ENCODE measurements around the gene TMEM41B.

Gene TMEM41B

DNA sequence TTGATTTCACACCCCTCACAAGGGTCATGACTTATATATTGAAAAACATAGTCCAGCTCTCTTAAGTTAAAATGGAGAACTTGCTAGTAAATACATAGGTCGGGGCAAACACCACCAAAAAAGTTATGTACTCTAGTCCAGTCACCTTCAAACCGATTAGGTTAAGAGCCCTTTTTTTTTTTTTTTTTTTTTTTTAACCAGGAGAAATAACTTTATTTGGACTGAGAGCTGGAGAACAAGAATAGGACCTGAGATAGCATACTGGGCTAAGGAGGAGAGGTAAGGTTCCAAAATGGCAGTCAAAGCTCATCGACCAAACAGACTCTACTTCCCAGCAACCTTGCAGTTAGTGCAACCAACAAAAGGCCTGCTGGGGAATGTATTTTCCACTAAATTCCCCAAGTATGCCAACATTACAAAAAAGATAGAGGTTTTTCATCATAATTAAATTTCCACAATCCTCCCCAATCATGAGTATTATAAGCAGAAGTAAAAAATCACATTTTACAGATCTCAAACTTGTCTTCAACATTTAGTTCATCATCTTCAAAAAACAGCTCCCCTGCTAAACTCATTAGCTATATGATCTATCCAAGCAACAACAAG lies 3.8 kb downstream of the TMEM41B start:
- no peak for DNase-seq (ENCODE audit: low read depth in 2 of 2)

DNA sequence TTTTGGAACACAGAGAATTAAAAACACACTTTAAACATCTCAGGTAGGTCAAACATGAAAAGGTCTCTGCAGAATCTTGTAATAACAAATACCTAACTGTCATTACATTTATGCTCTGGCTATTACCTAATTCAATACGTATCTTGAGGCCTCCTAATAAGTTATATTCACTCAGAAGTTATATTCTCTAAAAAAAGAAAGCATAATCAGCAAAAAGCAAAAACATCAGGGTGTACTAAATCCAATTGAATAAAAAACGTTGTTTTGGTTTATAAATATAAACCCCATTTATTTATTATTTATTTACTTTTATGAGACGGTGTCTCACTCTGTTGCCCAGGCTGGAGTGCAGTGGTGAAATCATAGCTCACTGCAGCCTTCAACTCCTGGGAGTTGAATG lies 10.2 kb downstream of the TMEM41B start:
- no peak for DNase-seq (ENCODE audit: low read depth in 2 of 2)

DNA sequence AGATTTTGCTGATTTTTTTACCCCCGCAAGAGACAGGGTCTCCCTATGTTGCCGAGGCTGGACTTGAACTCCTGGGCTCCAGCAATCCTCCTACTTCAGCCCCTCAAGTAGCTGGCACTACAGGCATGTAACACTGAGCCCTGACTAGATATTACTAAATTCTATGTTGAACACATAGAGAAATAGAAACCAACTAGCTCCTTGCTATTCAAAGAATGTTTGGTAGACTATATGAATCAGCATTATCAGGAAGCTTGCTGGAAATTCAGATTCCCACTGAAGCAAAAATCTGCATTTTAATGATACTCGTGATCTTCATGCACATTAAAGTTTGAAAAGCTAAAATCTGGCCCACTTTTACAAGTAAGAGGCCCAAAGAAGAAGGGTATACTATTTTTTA lies 11.9 kb downstream of the TMEM41B start:
- DNase-seq (ENCODE audit: low read depth in 2 of 2), result no peak

DNA sequence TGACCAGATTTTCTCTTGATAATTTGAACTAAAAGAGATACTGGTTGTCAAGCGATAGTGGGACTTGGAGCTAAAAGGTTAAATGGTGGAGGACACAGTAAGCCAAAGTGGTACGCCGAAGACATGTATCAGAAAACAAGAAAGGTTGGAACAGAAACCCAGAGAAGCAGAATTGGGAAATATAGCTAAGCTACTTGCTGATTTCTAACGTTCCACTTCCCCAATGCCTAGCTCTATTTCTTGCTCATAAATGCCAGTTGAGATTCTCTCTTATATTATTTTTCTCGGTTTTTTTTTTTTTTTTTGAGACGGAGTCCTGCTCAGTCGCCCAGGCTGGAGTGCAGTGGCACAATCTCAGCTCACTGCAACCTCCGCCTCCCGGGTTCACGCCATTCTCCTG lies 12.7 kb downstream of the TMEM41B start:
- no peak for DNase-seq (ENCODE audit: low read depth in 2 of 2)

DNA sequence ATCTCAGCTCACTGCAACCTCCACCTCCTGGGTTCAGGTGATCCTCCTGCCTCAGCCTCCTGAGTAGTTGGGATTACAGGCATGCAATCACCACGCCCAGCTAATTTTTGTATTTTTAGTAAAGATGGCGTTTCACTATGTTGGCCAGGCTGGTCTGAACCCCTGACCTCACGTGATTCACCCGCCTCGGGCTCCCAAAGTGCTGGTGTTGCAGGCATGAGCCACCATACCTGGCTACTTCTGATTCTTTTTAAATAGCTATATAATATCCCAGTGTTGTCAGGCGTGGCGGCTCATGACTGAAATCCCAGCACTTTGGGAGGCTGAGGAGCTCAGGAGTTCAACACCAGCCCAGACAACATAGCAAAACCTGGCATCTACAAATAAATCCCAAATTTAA lies 20.7 kb downstream of the TMEM41B start:
- DNase-seq (ENCODE audit: low read depth in 2 of 2), result no peak

DNA sequence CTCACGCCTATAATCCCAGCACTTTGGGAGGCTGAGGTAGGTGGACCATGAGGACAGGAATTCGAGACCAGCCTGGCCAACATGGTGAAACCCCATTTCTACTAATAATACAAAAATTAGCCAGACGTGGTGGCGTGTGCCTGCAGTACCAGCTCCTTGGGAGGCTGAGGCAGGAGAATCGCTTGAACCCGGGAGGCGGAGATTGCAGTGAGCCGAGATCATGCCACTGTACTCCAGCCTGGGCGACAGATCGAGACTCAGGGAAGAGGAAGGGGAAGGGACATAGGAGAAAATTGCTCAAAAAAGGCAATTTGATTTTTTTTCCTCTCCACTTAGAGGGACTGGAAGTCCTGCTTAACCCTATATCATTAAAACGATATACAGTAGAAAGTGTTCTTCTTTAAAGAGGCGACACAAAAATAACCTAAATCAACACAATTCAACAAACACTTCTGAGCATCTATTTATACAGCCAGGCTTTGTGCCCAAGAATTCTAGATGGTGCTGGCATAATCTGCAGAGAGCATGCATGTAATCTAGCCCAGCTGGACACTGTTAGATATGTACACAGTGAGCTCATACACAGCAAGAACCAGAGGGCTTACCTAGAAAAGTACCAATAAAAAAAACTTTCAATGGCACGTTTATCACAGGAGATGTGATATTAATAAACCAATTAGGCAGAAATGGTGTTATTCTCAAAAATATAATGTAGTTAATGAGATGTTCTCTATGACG lies 28.4 kb downstream of the TMEM41B start:
- DNase-seq (ENCODE audit: low read depth in 2 of 2), result no peak

DNA sequence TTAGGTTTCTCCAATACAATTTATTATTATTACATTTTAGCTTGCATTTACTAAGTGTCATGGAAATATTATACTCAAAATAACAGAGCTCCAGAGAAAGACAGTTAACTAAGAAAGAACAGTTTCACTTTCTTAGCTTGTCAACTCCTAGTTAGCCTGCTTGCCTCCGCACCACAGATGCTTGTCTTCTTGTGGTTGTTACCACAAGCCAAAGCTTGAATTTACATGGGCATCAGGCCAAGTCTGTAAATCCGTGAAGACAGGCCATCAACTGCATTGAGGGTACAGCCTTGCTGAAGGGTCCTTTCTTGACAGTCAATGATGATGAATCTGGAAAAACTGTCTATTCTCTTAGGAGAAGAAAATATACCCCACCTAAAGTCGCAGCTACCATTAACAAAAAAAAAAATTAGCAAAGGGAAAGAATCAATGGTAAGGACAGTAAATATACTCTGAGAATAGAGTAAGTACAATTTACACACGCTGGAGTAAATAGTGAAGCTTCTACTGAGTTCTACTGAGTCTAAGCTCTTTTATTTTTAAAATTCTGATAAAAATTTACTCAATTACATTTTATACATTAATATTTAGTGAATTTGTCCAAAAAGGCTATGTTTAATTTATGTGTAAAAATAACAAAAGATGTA lies 33.6 kb downstream of the TMEM41B start:
- peak; percentile 19 to 45 for DNase-seq (ENCODE audit: low read depth in 2 of 2)

DNA sequence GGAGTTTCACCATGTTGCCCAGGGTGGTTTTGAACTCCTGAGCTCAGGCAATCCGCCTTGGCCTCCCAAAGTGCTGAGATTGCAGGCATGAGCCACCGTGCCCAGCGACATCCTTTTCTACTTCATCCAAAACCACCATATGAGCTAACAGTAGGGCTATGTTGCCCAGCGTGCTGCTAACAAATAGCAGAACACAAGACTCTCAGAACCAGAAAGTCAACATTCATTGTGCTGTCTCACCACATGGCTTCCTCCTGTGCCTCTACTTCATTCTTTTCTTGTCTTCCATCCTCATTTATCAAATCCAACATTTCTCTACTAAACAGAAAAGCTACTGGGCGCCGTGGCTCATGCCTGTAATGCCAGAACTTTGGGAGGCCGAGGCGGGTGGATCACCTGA lies 37.2 kb downstream of the TMEM41B start:
- no peak for DNase-seq (ENCODE audit: low read depth in 2 of 2)

DNA sequence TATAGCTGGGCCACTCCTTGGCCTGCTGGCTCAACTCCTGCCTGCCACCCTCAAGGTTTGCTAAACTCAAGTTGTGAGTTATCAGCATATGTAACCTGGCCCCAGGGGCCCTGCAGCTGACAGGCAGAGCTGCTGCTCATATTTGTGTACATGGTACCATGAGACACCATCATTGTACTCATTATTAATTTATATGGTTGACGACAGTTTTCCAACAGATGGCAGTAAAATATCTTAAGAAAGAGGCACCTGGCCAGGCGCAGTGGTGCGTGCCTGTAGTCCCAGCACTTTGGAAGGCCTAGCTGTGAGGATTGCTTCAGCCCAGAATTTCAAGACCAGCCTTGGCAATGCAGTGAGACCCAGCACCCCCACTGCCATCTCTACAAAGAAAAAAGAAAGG lies 37.8 kb downstream of the TMEM41B start:
- no peak for DNase-seq (ENCODE audit: low read depth in 2 of 2)

DNA sequence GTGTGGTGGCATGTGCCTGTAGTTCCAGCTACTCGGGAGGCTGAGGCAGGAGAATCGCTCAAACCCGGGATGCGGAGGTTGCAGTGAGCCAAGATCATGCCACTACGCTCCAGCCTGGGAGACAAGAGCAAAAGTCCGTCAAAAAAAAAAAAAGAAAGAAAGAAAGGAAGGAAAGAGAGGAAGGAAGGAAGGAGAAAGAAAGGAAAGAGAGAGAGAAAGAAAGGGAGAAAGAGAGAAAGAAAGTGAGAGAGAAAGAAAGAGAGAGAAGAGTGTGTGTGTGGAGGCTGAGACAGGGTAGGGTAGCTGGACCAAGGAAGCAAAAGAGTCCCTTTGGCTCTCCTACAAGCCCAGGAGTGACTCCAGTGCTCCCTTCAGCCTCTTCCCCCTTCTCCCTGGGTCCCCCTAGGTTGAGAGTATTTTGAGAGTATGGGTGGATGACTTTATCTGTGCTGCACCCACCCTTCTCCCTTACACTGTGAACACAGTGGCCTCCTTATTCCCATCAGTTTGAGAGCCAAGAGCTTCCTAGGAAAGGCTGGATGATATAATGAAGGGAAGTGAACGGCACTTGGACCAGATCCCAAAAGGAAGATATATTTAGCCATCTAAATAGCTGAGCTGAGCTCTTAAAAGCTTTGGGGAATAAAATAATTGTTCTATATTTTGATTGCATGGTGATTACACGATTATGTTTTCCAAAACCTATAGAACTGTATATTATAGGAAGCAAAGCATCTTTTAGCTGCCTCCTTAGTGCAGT lies 39.7 kb downstream of the TMEM41B start:
- no peak for DNase-seq (ENCODE audit: low read depth in 2 of 2)

DNA sequence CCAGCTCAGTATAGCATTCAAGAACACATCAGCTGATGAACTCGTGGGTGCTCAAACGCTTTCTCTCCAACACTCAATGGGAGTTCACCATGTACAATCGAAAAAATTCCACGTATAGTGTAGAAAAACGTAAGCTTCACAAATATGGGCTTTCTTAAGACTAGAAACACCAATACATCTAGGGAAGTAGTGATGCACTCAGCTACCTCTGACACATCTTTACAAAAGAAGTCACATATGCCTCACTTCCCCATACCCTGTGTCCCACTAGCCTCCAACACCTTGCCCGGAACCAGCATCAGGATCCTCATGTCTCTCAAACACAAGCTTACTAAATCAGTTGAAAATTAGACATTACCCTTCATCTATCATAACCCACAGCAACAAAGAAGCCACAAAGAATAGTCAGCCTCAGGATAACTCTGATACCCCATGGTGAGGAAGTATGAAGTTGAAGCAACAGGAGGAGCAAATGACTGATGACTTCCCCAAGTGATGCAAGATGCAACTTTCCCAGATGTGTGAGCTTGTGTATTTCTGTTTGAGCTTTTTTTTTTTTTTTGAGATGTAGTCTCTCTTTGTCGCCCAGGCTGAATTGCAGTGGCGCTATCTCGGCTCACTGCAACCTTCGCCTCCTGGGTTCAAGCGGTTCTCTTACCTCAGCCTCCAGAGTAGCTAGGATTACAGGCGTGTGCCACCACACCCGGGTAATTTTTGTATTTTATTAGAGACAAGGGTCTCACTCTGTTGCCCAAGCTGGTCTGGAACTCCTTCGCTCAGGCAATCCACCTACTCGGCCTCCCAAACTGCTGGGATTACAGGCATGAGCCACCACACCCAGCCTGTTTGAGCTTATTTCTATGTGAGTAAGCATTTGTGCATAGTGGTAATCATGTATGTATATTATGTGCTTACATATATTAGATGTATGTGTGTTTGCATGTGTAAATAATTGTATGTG lies 40.7 kb downstream of the TMEM41B start:
- no peak for DNase-seq (ENCODE audit: low read depth in 2 of 2)

DNA sequence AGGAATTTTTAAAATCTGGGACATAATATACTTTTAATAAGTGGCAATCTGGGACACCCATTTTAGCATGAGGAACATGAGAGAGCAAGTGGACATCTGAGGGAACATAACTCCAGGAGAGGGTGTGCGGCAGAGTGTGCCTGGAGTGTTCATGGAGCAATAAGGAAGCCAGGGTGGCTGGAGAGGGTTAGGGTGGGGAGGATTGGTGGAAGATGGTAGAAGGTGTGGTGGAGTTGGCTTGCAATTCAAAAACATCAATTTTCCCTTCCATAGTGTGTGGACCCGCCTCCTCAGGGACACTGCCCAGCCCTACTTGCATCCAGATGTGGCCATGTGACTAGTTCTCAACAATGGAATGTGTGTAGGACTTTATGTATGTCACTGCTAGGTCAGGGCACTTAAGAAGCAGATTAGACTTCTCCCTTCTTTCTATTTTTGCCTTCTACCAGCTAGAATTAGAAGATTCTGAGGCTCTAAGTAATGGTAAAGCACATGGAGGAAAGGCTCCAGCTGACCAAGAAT lies 44.8 kb downstream of the TMEM41B start:
- DNase-seq (ENCODE audit: low read depth in 2 of 2), result no peak

DNA sequence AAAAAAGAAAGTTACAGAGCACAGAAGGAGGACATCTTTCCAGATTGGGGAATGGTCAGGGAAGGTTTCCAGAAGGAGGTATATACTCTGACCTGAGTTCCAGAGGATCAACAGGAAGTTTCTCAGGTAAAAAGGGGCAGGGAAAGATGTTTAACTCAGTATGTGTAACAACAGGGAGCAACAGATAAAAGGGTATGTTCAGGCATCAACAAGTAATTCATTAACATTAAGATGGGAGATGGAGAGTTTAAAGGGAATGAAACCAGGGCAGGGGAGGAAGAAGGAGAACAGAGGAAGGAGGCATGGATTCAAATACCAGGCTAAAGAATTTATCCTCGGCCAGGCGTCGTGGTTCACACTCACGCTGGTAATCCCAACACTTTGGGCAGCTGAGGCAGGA lies 46.7 kb downstream of the TMEM41B start:
- DNase-seq (ENCODE audit: low read depth in 2 of 2), result no peak

DNA sequence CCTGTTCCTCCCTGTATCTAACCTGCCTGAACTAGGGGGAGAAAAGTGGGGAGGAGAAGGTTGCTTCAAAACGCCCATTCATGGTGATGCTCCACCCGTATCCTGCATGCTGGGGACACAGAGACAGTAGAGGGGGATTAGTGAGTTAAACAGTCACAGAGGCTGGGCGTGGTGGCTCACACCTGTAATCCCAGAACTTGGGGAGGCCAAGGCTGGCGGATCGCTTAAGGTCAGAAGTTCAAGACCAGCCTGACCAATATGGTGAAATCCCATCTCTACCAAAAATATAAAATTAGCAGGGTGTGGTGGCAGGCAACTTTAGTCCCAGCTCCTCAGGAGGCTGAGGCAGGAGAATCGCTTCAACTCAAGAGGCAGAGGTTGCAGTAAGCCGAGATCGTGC lies 47.5 kb downstream of the TMEM41B start:
- no peak for DNase-seq (ENCODE audit: low read depth in 2 of 2)

DNA sequence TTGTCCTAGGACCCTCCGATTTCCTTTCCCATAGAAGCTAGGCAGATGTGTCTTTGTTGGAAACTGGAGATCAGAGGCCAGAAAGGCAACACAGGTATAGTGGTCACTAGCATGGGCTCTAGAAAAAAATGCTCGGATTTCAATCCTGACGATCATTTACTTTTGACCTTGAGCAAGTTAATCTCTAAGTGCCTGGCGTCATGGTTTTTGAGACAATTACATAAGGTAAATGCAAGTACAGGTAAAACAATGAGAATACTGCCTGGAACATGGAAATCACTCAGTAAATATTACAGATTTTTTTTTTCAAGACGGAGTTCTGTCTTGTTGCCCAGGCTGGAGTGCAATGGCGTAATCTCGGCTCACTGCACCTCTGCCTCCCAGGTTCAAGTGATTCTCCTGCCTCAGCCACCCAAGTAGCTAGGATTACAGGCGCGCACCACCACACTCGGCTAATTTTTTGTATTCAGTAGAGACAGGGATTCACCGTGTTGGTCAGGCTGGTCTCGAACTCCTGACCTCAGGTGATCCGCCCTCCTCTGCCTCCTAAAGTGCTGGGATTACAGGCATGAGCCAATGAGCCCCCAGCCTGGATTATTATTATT lies 48.2 kb downstream of the TMEM41B start:
- no peak for DNase-seq (ENCODE audit: low read depth in 2 of 2)

DNA sequence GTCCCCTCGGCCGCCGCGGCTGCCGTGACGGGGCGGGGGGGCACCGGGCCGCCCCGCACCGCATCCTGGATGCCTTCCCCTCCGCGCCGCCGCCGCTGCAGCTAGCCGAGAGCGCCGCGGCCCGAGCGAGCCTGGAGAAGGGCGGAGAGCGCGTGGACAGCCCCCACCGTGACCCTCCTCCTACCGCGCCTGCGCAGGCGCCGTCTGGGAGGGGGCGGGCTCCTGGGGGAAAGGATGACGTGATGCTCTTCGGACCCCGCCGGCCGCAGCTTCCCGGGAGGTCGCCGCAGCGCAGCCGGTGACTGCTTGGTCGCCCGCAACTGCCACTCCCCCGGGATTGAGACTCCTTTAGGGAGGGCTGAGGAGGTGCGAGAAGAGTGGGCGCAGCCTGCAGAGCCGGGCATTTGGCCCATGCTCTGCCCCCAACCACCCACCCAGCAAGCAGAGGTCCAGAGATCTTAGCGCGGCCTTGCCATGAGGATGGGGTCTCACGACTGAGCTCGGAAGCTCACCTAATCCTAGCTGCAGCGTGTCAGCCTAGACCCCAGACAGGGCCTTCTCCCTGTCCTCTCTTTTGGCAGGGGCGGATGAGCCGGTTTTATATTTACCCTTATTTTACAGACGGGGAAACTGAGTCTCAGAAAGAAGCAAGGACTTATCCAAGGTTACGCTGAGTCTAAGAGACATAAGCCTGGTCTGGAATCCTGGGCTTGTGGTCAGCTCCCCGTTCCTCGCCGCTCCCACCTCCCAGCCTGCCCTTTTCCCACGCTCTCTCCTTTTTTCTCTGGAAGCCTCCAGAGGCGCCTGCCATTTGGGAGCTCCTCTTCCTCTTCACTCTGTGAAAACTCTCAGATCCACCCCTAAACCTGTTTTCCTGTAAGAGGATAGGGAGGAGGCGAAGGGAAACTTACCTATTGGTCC lies 48.9 kb downstream of the TMEM41B start, which contains the start of gene DENND5A:
DENND5A (minus strand) TSS at position 140 of the 921 bp plus-strand sequence. CDS start 281 bp downstream, outside the sequence.
- peak; percentile 32 to 54 for DNase-seq (ENCODE audit: low read depth in 2 of 2)

DNA sequence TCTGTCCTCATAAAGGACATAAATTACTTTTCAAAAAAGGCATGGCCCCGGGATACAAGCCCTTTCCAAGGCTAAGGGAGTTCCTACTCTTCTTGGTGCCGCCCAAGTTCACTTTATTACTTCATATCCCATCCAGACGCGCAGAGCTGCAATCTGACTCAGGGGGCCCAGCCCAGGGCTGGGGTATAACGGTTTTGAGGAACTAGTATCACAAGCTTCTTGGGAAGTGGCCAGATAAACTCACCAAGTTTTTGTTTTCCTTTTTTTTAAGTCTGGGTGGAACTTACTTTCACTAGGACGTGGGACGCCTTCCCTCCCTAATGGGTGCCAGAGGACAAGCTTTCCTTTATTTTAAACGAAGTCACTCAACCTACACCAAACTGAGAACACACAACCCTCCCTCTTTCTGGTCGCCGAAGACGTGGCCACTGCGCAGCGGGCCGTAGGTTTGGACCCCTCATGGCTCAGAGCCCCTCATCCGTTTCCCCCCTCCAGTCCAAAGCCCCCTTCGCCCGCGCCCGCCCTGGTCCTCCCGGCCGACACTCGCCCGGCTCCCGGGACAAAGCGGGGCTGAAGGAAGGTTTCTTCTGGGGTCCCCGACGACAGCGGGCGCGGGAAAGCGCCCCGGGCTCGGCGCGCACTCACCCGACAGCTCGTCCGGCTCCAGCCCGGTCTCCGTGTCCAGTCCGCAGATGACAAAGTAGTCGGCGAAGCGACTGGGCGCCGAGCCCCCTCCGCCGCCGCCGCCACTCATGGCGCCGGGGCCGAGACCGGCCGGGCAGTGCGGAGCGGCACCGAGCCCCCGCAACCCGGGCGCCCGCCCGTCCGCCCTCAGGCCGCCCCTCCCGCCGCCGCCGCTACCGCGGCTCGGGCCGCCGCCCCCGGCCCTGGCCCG lies 49.8 kb downstream of the TMEM41B start:
- peak; percentile 14 to 24 for DNase-seq (ENCODE audit: low read depth in 2 of 2)

DNA sequence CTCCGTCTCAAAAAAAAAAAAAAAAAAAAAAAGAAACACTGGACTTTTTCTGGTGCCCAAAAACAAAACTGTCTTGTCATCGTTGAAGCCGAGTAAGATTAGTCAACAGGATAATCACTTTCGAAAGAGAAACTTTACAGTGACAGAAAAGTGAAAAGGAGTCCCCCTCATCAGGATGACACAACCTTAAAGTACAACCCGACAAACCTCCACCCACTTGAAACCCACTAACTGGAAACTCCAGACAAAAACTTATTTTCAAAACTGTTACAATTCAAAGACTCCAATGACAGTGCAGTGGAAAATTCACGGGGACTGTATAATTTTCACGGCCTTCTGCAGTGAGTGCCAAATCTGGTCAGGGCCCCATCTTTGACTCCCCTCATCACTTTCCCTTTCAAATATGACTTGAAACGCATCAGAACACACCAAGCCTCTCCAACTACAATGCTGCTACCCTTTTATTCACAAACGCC lies 50.5 kb downstream of the TMEM41B start:
- DNase-seq (ENCODE audit: low read depth in 2 of 2), result peak; percentile 17 to 38
